Immature natural killer cell (primary cell): ENCODE measurements around the gene SESN1. TPM values are rescaled to one million over a fixed set of nuclear protein-coding genes. Genes with fewer than 3 reads are reported as not detected.

ENCODE experiments used
- DNase-seq, 3 donors: peaks; one replicate each; pipeline ENCODE4 v3.0.0; 2022; ENCODE audit warnings: mixed read lengths in 1 of 3
- H3K27ac Mint-ChIP-seq, 6 donors: one replicate each; pipeline ENCODE4 v1.8.0; 2020; ENCODE audit warnings: mixed read lengths in 6 of 6, mild to moderate bottlenecking in 5 of 6, inconsistent platforms in 4 of 6, moderate library complexity in 3 of 6
- H3K27me3 Mint-ChIP-seq, 3 donors: one replicate each; pipeline ENCODE4 v1.8.0; 2020 to 2021; ENCODE audit warnings: low read depth in 3 of 3, mild to moderate bottlenecking in 3 of 3, mixed read lengths in 3 of 3, moderate library complexity in 3 of 3, inconsistent platforms in 1 of 3
- H3K36me3 Mint-ChIP-seq, 3 donors: one replicate each; pipeline ENCODE4 v1.8.0; 2020; ENCODE audit warnings: mixed read lengths in 3 of 3, inconsistent platforms in 2 of 3, mild to moderate bottlenecking in 2 of 3
- H3K4me1 Mint-ChIP-seq, 2 donors: one replicate each; pipeline ENCODE4 v1.8.0; 2020; ENCODE audit warnings: inconsistent platforms in 2 of 2, mild to moderate bottlenecking in 2 of 2, mixed read lengths in 2 of 2, moderate library complexity in 1 of 2
- H3K4me3 Mint-ChIP-seq, 5 donors: one replicate each; pipeline ENCODE4 v1.8.0; 2020; ENCODE audit warnings: mild to moderate bottlenecking in 5 of 5, mixed read lengths in 5 of 5, inconsistent platforms in 3 of 5, moderate library complexity in 3 of 5
- H3K9me3 Mint-ChIP-seq, 6 donors: one replicate each; pipeline ENCODE4 v1.8.0; 2020; ENCODE audit warnings: mild to moderate bottlenecking in 6 of 6, mixed read lengths in 6 of 6, inconsistent platforms in 4 of 6, moderate library complexity in 3 of 6
- polyA plus RNA-seq, 3 donors: library from polyadenylated mRNA; unstranded; fragments of 300-500 nt; fragmentation: Illumina TruSeq; gene quantifications; one replicate each; pipeline ENCODE4 v1.2.3, GENCODE V29; 2021

SESN1 gene
- polyA plus RNA-seq, 3 donors from 2014 or later: 14.9 to 26.4 (median 20.9) TPM

DNA sequence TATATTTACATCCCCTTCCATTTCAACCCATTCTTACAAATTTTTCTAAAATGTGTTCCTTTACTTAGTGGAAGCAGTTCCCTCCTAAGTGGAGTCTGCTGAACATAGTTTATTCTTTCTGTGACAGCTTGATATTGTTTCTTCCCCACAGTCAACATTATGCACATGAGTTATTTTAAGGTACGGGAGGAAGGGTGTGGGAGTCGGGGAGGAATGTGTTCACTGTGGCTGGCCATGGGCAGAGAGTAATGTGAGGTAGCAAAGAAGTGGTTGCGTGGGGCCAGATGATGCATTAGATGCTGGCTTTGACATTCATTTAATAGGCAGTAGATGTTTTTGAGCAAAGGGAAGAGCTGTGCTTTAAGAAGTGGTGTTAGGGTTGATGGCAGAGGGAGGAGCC is 148.0 kb downstream of the SESN1 start:
- no peak for DNase-seq
- H3K4me3 Mint-ChIP-seq: peak overlapping the region in 3 of 5 donors; percentile 1 to 55 (median 15)
- H3K27ac Mint-ChIP-seq: peak overlapping the region in 5 of 6 donors; percentile 6 to 79 (median 63)
- no peaks in the 10 kb centered on the region for H3K36me3 Mint-ChIP-seq
- H3K4me1 Mint-ChIP-seq: peaks cover 46 to 60% of the 10 kb centered on the region in 2 donors
- no peaks in the 10 kb centered on the region for H3K9me3 Mint-ChIP-seq
- no peaks in the 10 kb centered on the region for H3K27me3 Mint-ChIP-seq

DNA sequence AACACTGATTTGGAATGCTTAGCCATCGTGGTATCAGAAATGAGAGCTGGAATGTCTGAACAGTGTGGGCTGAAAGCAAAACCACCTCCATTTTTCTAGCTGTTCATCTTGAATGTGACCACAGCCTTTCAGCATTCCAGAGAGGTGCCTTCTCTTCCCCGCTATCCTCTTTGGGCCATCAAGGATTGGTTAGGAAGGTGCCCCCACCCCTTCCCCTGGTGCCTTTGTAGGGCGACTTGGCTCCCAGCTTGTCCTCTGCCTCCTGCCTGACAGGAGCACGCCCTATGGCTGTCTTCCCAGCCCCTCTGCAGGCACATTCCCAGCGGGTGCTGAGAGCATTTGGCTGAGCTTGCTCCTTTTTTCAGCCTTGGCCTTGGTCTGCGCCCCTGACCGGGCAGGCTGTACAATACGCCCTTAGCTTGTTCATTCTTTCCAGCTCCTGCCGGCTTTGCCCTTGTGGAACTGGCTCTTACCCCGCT is 148.9 kb downstream of the SESN1 start:
- DNase-seq: no peak
- Mint-ChIP-seq H3K9me3 (no peaks in the 10 kb centered on the region), H3K36me3 (no peaks in the 10 kb centered on the region), H3K4me3 (no peak overlapping the region), H3K27me3 (no peaks in the 10 kb centered on the region), H3K27ac (peak overlapping the region in 2 of 6 donors; percentile 16 to 41), H3K4me1 (peaks cover 54 to 69% of the 10 kb centered on the region in 2 donors)

DNA sequence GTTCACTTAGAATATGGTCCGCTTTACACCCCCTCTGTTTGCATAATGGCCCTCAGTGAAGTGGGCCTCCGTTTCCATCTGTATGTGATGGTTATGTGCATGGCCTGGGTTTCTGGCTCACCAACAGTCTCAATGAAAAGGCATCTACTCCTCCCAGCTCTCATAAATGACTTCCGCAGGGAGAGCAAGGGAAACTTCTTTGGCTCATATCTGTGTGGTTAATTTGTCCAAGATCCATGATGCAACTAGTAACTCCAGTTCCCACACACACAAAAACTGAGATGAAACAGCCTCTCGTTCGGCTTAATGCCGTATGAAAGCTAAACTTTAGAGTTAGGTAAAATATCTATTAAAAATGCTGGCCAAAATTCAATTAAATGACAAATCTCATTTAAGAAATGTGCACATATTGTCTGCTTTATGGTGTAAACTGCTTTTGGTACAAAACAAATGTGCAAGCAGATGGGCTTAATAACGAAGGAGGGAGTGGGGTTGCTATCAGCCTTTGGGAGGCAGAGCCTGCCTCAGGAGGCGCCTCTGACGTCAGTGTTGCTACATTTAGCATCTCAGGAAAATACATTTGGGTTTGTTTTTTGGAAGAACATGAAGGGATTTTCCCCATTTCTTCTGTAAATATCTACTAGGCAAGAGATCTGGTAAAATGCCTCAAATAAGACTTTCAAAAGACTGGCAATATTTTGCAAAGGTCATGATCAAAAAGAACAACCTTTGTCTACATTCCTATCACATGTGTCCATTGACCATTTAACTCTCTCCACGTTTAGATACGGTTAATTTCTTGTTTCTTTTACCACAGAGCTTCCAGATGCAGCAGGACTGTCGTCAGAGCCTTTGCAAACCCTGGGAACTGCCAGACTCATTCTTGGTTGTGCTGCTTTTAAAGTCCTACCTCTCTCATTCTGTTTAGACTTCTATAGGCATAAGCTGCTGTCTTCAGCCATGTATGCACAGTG is 149.7 kb downstream of the SESN1 start:
- H3K4me3 Mint-ChIP-seq: no peak overlapping the region
- DNase-seq: no peak
- H3K27me3 Mint-ChIP-seq: no peaks in the 10 kb centered on the region
- H3K9me3 Mint-ChIP-seq: no peaks in the 10 kb centered on the region
- peak overlapping the region; percentile 41 to 73 (median 60) for H3K27ac Mint-ChIP-seq
- H3K4me1 Mint-ChIP-seq: peaks cover 56 to 77% of the 10 kb centered on the region in 2 donors
- no peaks in the 10 kb centered on the region for H3K36me3 Mint-ChIP-seq

DNA sequence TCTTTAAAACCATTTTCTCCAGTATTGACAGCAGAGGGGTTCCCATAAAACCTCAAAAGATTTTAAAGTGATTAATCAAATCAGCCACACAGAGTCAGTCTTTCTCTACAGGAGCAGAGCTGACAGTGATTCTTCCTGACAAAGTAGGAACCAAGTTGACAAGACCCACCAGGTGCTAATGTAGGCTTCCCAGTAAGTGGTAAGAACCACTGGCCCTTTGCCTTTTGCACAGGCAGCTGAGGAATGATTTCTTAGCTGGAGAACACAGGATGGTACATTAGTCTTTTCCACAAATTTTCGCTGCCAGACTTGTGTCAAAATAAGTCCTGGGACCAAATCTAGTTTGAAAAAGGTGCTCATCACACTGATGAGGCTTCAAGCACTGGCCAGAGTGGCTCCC is 150.6 kb downstream of the SESN1 start:
- no peak overlapping the region for H3K4me3 Mint-ChIP-seq
- peak overlapping the region; percentile 39 to 73 (median 62) for H3K27ac Mint-ChIP-seq
- H3K4me1 Mint-ChIP-seq: peaks cover 60 to 86% of the 10 kb centered on the region in 2 donors
- H3K36me3 Mint-ChIP-seq: peaks cover 0 to 7% (median 4%) of the 10 kb centered on the region in 3 donors
- H3K9me3 Mint-ChIP-seq: no peaks in the 10 kb centered on the region
- DNase-seq: no peak
- H3K27me3 Mint-ChIP-seq: no peaks in the 10 kb centered on the region

DNA sequence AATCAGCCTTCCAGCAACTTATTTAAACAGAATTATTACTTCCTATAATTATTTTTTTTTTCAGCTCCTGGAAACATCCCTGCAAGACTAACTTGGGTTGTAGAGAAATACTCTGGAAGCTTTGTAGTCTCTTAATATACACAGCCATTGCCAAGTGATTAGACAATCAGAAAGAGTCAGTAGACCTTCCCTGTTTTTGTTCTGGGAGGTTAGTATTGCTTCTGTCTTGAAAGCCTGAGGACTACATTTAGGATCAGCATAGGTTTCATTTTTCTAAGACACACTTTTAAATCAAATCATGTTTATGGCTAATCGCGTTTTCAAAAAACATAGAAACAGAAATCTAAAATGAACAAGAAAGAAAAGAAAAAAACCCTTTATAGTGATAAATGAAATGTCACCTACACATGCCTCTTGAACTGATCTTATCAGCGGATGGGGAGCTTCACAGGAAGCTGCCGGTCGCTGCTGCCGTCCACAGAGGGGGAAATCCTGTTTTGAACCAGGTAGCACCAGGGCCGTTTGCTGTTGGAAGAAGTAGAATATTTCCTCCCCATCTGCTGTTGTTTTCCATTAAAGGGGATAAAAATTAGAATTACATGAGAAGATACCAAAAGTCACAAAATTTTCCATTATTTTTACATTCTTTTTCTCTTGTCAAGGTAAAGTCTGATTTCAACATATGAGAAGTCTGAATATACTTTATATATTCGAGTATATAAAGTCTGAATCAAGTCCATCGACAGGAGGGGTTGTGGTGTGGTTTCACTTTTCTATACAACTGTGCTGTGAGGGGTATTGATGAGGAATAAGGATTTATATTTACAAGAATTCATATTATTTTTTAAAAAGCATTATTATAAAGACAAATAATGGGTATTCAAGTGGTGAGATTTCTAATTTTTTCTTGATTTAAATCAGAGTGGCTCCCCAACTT is 151.8 kb downstream of the SESN1 start:
- Mint-ChIP-seq H3K4me3 (peak overlapping the region; percentile 80 to 90 (median 86)), H3K36me3 (peaks cover 0 to 7% (median 4%) of the 10 kb centered on the region in 3 donors), H3K4me1 (peaks cover 60 to 85% of the 10 kb centered on the region in 2 donors), H3K9me3 (no peaks in the 10 kb centered on the region), H3K27me3 (no peaks in the 10 kb centered on the region), H3K27ac (peak overlapping the region; percentile 73 to 96 (median 89))
- DNase-seq: peak; percentile 58 to 68 (median 67)

DNA sequence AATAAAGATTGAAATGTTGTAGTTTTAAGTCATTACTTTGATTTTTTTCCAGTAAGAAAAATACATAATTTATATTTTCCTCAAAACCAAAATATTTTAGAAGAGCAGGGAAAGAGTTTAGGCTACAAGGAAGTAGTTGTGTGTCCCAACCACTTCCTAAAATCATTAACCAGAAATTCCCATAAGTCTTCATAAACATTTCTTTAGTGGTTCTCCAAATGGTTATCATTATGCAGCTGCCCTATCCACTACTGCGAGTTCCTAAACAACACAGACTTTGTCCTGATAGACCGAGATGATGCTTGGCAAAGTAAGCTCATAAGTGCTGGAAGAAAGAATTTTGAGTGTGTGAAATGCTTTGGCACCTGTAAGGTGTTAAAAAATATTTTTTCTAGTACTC is 152.8 kb downstream of the SESN1 start:
- peaks cover 56 to 75% of the 10 kb centered on the region in 2 donors for H3K4me1 Mint-ChIP-seq
- no peak for DNase-seq
- H3K36me3 Mint-ChIP-seq: peaks cover 0 to 9% (median 4%) of the 10 kb centered on the region in 3 donors
- H3K27me3 Mint-ChIP-seq: no peaks in the 10 kb centered on the region
- H3K4me3 Mint-ChIP-seq: peak overlapping the region in 4 of 5 donors; percentile 80 to 90 (median 86)
- peak overlapping the region; percentile 50 to 96 (median 80) for H3K27ac Mint-ChIP-seq
- H3K9me3 Mint-ChIP-seq: no peaks in the 10 kb centered on the region

DNA sequence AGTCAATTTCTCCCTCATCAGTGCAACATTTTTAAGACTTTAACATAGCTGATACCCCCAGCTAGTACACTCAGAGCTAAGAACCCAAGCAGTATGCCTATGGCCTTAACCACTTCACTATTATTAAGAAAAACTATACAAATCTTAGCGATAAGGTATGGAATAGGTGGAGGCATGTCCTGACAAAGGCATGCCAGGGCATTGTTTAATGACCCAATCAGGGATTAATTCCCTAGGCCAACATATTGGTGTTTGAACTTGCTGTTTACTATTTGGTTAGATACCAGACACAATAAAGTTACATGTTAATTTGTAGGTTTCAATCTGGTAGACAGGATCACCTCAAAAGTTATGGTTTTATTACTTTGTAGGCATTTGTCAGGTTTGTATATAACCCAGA is 153.4 kb downstream of the SESN1 start:
- Mint-ChIP-seq H3K27me3 (no peaks in the 10 kb centered on the region), H3K4me3 (peak overlapping the region in 1 of 5 donors; percentile 14), H3K9me3 (no peaks in the 10 kb centered on the region), H3K27ac (peak overlapping the region in 3 of 6 donors; percentile 32 to 93 (median 70)), H3K4me1 (peaks cover 50 to 70% of the 10 kb centered on the region in 2 donors), H3K36me3 (peaks cover 0 to 13% (median 4%) of the 10 kb centered on the region in 3 donors)
- DNase-seq: no peak

DNA sequence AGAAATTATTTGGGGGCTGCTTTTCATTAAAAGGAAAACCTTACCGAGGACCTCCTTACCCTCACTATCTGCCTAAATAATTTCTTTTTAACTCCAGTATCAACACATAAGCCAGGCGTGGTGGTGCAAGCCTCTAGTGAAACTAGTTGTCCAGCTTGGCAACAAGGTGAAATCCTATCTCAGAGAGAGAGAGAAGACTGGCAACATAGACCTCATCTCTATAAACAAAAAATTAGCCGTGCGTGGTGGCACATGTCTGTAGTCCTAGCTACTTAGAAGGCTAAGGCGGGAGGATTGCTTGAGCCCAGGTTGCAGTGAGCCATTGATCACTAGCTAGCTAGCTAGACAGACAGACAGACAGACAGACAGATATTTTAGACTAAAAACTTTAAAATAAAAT is 153.9 kb downstream of the SESN1 start:
- H3K4me3 Mint-ChIP-seq: peak overlapping the region in 1 of 5 donors; percentile 14
- H3K27me3 Mint-ChIP-seq: no peaks in the 10 kb centered on the region
- H3K4me1 Mint-ChIP-seq: peaks cover 45 to 64% of the 10 kb centered on the region in 2 donors

DNA sequence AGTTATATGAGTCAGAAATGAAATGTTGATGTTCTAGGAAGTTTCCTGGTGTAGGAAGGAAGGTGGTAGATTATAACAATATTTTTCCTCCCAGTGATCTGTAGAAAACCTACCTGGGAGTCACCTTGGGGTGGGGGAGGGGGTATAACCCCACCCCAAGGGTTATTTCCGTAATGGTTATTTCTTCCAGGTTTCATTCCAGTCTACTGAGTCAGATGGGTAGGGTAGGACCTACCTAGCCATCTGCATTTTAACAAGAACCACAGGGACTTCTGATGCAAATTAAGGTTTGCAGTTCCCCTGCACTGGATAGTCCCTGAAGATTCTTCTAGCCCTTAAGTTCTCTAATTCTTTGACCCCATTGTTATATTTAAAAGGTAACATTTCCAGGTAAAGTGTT is 157.5 kb downstream of the SESN1 start:
- H3K9me3 Mint-ChIP-seq: no peaks in the 10 kb centered on the region
- peaks cover 0 to 13% (median 8%) of the 10 kb centered on the region in 3 donors for H3K36me3 Mint-ChIP-seq
- H3K27me3 Mint-ChIP-seq: no peaks in the 10 kb centered on the region
- no peak for DNase-seq
- H3K4me3 Mint-ChIP-seq: no peak overlapping the region
- H3K4me1 Mint-ChIP-seq: peaks cover 19 to 32% of the 10 kb centered on the region in 2 donors
- H3K27ac Mint-ChIP-seq: no peak overlapping the region

More for the DNA sequence above, 153.9 kb downstream of the SESN1 start:
- Mint-ChIP-seq H3K36me3 (peaks cover 0 to 13% (median 4%) of the 10 kb centered on the region in 3 donors), H3K27ac (peak overlapping the region in 4 of 6 donors; percentile 23 to 93 (median 58)), H3K9me3 (no peaks in the 10 kb centered on the region)
- no peak for DNase-seq

Other genes with a start within 250 kb of the SESN1 start
- 1 to 10 TPM; 4.0 to 8.5 (median 4.2) TPM for gene ARMC2, start 246.4 kb downstream of the SESN1 start, polyA plus RNA-seq
- gene CEP57L1, start 661 bp upstream of the SESN1 start, polyA plus RNA-seq: 1 to 10 TPM; 2.9 to 7.5 (median 6.9) TPM